GM20431 (cell line): ENCODE results near the gene BSPRY.

Experiments
- in situ Hi-C: fragments of 300-500 bp; cut with MseI, MboI; formaldehyde crosslinking; loops from one replicate; pipeline ENCODE4 v1.15.0; 2020; ENCODE audit warnings: low sequenced_read_pairs; ENCODE audit not compliant: unreplicated experiment

Gene BSPRY

GRCh38 chr9:113349445-113350094 lies at the start of gene BSPRY:
BSPRY (plus strand) TSS chr9:113349541; CDS start chr9:113349580, 39 bp downstream.
- in situ Hi-C loops, result no loop called here

GRCh38 chr9:113299800-113300292 lies 49.5 kb upstream of the BSPRY start:
- in situ Hi-C loops, result loop anchor here (25.0 kb wide), 1 partner anchor 362 kb away; no protein-coding TSS in a partner anchor

- in situ Hi-C loops, result loop anchor here (25.0 kb wide), 1 partner anchor 361 kb away; no protein-coding TSS in a partner anchor
Observed at GRCh38 chr9:113301548-113301947, 47.8 kb upstream of the BSPRY start.

- in situ Hi-C loops, result loop anchor here (25.0 kb wide), 1 partner anchor 359 kb away; no protein-coding TSS in a partner anchor
Observed at GRCh38 chr9:113302792-113303418, 46.4 kb upstream of the BSPRY start, which contains the start of gene RNF183. RNF183 (minus strand) TSS chr9:113303376; CDS start chr9:113298184, 5,192 bp downstream.

GRCh38 chr9:113306566-113306965 lies 42.8 kb upstream of the BSPRY start:
- in situ Hi-C loops, result loop anchor here (25.0 kb wide), 1 partner anchor 356 kb away; no protein-coding TSS in a partner anchor

- in situ Hi-C loops, result loop anchor here (25.0 kb wide), 1 partner anchor 355 kb away; no protein-coding TSS in a partner anchor
Observed at GRCh38 chr9:113307396-113307975, 41.9 kb upstream of the BSPRY start.

- in situ Hi-C loops, result loop anchor here (25.0 kb wide), 1 partner anchor 353 kb away; no protein-coding TSS in a partner anchor
Observed at GRCh38 chr9:113309204-113309813, 40.0 kb upstream of the BSPRY start.

GRCh38 chr9:113310538-113310937 lies 38.8 kb upstream of the BSPRY start:
- in situ Hi-C loops, result loop anchor here (25.0 kb wide), 1 partner anchor 352 kb away; no protein-coding TSS in a partner anchor

- in situ Hi-C loops, result loop anchor here (25.0 kb wide), 1 partner anchor 350 kb away; no protein-coding TSS in a partner anchor
Observed at GRCh38 chr9:113311961-113312360, 37.4 kb upstream of the BSPRY start.

- in situ Hi-C loops, result loop anchor here (25.0 kb wide), 1 partner anchor 349 kb away; no protein-coding TSS in a partner anchor
Observed at GRCh38 chr9:113313261-113313660, 36.1 kb upstream of the BSPRY start.

GRCh38 chr9:113315231-113315630 lies 34.1 kb upstream of the BSPRY start:
- in situ Hi-C loops, result loop anchor here (25.0 kb wide), 1 partner anchor 347 kb away; no protein-coding TSS in a partner anchor

GRCh38 chr9:113316030-113316429 lies 33.3 kb upstream of the BSPRY start:
- in situ Hi-C loops, result loop anchor here (25.0 kb wide), 1 partner anchor 346 kb away; no protein-coding TSS in a partner anchor

- in situ Hi-C loops, result loop anchor here (25.0 kb wide), 1 partner anchor 345 kb away; no protein-coding TSS in a partner anchor
Observed at GRCh38 chr9:113317777-113318176, 31.6 kb upstream of the BSPRY start.

- in situ Hi-C loops, result loop anchor here (25.0 kb wide), 1 partner anchor 343 kb away; no protein-coding TSS in a partner anchor
Observed at GRCh38 chr9:113319054-113319453, 30.3 kb upstream of the BSPRY start.

- in situ Hi-C loops, result loop anchor here (25.0 kb wide), 1 partner anchor 342 kb away; no protein-coding TSS in a partner anchor
Observed at GRCh38 chr9:113320051-113320450, 29.3 kb upstream of the BSPRY start.

- in situ Hi-C loops, result loop anchor here (25.0 kb wide), 1 partner anchor 340 kb away; no protein-coding TSS in a partner anchor
Observed at GRCh38 chr9:113322671-113323070, 26.7 kb upstream of the BSPRY start.

GRCh38 chr9:113326230-113326629 lies 23.1 kb upstream of the BSPRY start:
- in situ Hi-C loops, result no loop called here

- in situ Hi-C loops, result no loop called here
Observed at GRCh38 chr9:113328045-113328782, 21.1 kb upstream of the BSPRY start.

GRCh38 chr9:113331780-113332179 lies 17.6 kb upstream of the BSPRY start:
- in situ Hi-C loops, result no loop called here
